Effector CD4-positive, alpha-beta T cell (primary cell): Measurements from ENCODE around the gene RUNX3.
"Not testable (repeated sequence)": the region's sequence is repeated elsewhere in the genome, so short reads cannot be mapped to it uniquely, and the experiment has no call there.

Source experiments
- DNase-seq: peaks from one replicate; pipeline ENCODE4 v3.0.0-alpha.2; 2020

The RUNX3 gene

DNA sequence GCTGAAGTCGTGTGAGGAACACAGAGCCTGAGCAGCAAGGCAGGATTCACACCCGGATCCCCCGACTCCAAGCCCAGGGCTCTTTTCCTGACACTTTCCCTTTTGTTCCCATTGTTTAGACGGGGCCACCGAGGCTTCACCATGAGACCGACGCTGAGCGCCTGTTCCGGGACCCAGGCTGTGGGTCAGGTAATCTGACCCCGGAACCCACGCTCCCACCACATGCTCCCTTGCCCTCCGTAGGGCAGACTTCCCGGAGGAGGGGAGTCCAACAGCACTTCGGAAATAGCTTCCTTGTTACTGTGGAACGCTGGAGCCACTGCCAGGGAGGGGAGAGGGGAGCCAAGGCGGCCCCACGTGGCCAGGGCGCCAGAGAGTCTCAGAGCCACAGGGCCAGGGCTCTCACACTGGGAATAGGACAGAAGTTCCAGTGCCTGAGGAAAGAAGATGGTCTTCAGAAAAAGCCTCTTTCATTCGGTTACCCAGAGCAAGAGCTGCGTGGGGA, 18.4 kb downstream of the RUNX3 start:
- DNase-seq, result no peak

DNA sequence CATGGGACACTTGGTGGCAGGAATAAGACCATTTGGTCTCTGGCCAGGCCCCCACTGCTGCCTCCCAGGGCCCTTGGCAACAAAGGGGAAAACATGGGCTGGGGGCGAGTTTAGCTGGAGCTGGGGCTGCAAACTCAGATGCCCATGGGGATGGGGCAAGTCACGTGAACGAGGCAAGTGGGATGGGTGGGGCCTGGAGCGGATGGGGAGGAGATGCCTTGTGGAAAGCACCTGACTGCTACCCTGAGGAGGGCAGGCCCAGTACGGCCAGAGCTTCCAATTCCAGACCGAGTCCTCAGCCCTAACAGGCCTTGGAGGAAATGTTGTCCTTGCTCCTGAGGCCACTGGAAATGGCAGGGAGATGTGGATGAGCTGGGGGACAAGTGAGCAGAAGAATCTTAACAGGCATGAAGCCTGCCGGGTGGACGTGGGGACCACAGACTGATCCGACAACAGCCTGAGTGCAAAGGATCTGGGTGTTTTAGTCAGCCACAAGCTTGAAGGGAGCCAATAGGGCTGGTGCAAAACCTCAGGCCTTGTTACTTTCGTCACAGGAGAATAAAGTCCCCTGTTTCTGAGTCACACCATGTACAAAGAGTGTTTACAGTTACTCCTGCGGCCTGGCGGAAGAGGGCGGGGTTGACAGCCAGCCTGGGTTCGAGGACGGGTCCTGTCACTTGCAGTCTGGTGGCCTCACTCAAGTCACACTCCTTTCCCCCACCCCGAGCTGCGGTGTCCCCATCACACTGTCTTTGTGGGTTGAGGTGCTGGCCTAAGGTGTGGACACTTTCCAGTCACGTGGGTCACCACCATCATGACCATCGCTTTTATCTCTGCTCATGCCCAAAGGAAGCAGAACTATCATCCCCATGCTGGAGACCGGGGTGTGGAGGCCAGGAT, 19.1 kb downstream of the RUNX3 start:
- peak; percentile 72 for DNase-seq

DNA sequence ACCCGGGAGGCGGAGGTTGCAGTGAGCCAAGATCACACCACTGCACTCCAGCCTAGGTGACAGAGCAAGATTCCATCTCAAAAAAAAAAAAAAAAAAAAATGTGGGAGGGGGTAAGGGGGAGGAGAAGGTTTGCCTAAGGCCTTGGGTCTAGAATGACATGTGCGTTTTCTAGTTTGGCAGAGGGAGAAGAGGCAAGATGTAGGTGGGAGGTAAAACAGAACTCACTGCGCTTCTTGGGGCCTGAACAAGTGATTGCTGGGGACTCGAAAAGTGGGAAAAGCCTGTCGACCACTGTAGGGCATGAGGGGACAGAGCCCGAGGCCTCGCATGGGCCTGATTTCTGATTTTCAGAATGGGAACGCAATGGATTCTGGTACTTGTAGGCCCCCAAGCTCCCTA, 19.9 kb downstream of the RUNX3 start:
- DNase-seq, result no peak

DNA sequence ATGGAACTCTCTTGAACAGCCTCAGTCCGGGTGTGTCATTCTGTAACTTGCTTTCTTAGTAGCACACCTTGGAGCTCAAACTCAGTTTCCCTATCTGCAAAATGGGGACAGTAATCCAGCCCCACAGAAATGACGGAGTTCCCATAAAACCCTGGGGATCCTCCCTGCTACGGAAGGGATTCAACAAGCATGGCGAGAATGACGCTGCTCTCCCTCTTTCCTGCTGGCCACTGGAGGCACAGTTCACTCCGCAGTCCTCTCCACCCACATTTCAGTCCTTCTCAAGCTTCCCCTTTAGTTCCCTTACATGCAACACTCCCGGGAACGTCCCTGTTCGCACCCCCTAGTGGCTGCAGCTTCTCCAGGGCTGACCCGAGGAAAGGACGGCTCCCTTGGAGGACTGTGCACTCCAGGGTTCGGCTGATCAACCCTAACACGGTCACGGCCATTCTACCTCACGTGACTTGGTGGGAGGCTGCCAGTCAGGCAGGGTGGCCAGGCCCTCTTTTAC, 20.6 kb downstream of the RUNX3 start:
- DNase-seq, result no peak

DNA sequence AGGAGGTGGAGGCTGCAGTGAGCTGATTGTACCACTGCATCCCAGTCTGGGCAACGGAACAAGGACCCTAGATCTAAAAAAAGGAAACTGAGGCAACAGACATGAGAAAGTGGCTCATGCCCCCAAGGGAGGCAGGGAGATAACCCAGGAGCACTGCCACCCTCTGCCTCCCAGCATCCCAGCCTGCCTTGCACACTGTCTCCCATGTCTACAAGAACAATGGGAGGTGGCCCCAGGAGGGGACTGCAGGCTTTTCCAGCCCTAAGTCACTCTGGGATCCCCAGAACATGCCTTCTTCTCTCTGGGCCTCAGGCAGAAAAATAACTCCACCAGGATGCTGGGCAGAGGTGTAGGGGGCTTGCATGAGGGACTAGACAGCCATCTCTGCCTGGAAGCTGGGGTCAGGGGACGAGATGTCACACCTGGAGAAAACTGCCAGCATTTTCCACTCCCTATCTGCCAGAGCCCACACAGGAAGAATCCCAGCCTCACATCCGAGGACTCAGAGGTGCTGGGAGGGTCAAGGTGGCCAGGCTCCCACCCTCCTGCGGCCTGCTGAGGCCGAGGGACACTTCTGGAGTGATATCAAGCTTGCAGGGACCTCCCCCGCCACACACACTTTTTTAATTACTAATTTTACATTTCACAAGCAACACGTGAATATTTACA, 21.4 kb downstream of the RUNX3 start:
- DNase-seq, result no peak

DNA sequence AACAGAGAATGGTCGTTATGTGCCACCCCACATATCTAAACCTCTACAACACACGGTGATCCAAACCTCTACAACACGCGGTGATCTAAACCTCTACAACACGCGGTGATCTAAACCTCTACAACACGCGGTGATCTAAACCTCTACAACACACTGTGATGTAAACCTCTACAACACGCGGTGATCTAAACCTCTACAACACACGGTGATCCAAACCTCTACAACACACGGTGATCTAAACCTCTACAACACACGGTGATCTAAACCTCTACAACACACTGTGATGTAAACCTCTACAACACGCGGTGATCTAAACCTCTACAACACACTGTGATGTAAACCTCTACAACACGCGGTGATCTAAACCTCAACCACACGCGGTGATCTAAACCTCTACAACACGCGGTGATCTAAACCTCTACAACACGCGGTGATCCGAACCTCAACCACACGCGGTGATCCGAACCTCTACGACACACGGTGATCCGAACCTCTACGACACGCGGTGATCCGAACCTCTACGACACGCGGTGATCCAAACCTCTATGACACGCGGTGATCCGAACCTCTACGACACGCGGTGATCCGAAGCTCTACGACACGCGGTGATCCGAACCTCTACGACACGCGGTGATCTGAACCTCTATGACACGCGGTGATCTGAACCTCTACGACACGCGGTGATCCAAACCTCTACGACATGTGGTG, 22.3 kb downstream of the RUNX3 start:
- not testable (repeated sequence) for DNase-seq

DNA sequence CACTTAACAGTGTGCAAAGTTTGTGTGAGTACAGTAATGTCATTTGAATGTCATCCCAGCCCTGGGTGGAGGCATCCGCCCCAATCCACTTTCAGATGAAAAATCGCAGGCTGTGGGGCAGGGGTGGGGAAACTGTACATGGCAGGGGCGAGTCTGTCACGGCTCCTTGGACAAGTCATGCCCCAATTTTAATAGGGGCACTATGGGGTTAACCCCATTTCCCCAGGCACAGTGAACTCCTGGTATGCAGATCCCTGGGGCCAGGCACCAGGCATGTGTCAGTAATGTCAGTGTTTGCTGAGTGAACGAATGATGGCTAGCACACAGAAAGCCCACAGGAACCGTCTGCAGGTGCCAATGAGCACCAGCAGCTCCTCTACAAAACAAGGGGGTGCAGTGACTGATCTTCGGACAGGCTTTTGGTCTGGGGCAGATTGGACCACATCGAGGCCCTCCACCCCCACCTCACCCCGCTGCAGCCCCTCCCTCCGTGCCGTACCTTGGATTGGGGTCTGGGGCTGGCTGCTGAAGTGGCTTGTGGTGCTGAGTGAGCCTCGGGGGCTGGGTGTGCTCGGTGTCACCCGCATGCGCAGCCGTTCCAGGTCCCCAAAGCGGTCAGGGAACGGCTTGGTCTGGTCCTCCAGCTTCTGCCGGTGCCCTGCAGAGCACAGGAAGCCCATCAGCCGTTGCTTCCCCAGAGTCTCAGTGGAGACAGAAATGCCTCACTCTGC, 23.2 kb downstream of the RUNX3 start:
- DNase-seq, result no peak

DNA sequence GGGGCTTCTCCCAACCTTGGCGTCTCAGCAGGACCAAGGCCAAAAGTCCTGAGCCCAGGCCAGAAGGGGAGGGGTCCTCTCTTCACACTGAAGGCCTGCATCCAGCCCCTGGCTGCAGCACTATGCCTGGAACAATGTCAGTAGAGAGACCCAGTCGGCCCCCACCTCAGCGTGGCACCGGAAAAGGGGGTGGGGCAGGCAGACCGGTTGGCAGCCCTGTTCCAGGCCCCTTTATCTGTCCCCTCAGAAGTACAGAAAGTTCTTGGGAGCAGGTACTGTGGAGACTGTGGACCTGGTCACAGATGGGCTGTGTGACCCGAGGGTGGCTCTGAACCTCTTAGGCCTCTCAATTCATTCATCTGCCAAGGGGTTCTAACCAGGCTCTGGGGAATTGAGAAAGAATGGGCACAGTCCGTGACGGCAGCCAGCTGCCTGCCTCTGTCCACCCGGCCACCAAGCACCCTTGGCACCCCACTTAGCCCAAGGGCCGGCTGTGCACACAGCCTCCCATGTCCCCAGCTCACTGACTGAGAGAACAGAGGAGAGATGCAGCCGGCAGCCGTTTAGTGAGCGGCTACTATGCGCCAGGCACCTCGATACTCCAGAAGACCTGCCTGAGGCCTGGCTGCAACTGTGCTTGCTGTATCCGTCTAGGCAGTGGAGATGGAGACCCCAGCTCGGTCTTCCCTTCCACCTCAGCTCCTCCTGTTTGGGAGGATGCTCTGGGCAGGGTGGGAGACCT, 23.9 kb downstream of the RUNX3 start:
- DNase-seq, result no peak

DNA sequence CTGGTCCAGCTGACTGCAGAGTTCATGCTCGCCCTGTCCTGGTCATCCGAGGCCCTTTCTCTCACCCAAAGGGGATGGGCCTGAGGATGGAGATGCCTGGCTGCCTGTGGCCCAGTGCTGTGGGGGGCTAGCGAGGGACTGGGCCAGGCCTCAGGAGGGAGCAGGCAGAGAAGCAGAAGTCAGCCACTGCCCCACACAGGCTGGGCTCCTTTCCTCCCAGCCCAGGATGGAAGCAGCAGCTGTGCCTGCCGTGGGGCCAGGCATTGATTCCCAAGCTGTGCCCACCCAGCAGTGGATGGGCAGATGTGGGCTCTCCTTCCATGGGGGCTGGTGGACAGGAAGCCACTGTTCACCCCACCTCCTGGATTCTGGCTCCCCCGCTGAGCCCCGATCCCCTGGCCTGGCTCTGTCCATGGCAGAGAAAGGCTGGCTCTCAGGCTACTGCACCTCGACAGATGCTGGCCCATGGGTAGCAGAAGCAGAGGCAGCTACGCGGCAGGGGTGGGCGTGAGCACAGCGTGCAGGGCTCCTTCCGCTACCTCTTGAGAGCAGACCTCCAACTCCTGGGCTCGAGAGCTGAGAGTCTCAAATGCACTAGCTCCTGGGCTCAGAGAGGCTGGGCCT, 24.6 kb downstream of the RUNX3 start:
- DNase-seq, result no peak

DNA sequence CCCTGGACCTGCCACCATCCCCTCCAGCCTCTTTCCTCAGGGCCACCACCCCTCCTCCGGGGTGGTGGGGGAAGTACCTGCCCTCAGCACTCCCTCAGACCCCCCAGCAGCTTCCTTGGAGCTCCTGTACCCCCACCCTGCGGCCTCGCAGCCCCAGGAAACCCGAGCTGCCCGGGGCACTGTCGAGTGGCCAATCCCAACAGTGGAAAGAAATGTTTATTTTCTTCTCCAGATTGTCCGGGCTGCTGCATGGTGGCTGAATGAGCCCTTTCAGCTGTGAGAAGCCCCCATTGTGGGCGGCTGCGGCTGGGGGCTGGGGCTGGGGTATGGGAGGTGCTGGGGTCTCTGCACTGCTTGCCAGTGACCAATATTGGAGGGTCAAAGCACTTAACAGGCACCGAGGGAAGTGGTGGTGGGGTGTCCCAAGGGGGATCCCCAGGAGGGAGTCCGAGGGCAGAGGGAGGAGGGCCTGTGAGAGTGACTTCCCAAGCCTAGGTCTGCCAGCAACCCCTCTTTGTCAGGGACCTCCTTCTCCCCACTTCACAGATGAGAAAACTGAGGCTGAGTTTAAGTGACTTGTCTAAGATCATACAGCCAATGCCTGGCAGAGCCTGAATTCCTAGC, 25.2 kb downstream of the RUNX3 start:
- DNase-seq, result no peak

DNA sequence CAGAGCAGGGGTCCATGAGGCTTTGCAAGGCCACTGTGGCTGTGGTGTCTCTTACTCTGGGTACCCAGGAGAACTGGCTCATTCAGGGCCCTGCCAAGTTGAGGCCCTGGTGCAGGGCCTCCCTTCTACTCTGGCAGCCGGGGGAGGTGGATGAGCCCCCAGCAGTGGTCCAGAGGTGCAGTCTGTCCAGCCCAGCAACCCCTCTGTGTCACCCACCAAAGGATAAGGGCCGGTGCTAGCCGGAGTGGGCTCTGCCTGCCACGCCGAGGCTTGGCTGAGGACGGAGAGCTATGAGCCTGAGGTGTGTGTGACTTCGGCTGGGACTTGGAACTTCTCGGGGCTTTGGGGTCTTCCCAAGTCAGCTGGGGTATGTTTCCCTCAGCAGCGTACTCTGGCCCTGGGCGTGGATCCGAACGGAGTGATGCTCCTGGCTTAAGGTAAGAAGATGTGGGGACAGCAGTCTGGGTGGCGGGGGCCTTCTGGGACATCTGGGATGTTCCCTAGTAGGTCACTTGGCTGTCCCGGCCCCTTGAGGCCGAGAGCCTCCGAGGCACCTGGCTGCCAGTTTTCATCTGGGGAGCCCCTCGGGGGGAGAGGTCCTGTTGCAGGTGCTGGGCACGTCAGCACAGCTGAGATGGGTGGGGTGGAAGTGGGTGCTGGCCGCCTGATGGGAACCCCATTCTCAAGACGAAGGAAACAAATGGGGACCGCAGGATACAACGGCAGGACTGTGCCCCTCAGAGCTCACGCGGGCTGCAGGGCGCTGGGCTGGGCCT, 25.9 kb downstream of the RUNX3 start:
- DNase-seq, result no peak

DNA sequence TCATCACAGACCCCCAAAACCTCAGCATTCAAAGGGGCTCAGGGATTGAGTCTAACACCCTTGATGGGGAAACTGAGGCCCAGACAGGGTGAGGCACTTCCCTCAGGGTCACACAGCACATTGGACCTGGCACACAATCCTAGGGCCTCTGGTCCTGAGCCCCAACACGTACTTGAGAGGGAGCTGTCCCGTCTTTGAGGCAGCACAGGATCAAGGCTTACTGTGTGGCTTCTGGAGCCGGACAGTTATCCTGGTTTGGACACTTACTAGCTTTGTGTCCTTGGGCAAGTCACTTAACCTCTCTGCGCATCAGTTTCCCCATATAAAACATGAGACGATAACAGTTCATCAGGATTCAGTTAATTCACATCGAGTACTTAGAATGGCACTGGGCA, 26.5 kb downstream of the RUNX3 start:
- no peak for DNase-seq

DNA sequence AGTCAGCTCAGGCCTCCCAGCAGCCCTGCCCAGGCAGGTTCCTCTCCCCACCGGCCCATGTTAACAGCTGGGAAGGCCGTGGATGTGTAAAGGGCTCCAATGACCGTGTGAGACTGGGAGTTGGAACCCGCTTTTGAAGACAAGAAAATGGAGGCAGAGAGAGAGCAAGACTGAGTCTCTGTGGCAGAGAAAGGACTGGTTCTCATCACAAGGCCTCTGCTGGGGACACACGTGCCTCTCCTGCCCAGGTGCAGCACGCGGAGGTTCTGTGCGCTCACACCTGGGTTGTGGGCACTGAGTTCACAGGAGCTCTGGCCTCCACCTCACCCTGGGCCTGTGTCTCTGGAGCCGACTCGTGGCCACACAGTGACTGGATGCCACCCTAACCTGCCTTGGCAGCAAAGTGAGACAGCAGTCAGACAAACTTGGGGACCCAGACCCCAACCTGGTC, 27.0 kb downstream of the RUNX3 start:
- no peak for DNase-seq

DNA sequence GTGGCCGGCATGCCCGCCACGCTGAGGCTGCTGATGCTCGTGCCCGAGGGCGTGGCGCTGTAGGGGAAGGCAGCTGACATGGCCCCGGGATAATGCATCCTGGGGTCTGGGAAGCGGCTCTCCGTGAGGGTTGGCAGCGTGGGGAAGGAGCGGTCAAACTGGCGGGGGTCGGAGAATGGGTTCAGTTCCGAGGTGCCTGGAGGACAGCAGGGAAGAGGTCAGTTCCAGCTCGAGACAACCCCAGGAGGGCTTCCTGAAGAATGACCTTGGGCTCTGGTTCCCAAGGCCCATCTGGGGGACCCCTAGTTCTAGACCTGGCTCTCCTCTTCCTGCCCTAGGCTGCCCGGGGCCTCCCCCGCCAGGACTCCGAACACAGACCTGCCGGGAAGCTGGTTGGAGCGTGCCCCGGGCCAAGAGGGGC, 27.6 kb downstream of the RUNX3 start:
- no peak for DNase-seq

DNA sequence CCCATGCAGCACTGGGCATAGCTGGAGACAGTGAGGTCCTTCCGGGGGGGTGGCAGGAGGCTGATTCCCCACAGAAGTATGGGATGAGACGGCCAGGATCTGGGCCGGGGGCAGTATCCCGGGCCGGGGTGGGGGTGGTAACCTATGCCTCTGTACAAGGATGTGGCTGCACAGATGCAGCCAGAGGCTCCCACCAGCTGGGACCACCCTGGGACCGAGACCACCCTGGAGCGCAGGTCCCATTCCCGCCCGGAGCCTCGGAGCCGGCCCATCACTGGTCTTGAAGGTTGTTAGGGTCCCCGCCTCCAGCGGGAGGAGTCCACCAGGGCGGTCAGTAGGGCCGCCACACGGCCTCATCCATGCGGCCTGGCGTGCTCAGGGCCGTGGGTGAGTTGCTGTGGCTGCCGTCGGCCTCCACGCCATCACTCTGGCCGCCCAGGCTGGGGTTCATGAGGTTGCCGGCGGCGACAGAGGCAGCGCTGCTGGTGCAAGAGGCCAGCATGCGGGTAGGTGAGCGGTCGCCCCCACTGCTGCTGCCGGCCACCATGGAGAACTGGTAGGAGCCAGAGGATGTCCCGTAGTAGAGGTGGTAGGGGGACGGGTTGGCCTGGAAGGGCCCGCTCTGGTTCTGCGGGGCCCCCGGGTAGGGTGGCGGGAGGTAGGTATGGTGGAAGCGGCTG, 28.1 kb downstream of the RUNX3 start:
- DNase-seq, result no peak

DNA sequence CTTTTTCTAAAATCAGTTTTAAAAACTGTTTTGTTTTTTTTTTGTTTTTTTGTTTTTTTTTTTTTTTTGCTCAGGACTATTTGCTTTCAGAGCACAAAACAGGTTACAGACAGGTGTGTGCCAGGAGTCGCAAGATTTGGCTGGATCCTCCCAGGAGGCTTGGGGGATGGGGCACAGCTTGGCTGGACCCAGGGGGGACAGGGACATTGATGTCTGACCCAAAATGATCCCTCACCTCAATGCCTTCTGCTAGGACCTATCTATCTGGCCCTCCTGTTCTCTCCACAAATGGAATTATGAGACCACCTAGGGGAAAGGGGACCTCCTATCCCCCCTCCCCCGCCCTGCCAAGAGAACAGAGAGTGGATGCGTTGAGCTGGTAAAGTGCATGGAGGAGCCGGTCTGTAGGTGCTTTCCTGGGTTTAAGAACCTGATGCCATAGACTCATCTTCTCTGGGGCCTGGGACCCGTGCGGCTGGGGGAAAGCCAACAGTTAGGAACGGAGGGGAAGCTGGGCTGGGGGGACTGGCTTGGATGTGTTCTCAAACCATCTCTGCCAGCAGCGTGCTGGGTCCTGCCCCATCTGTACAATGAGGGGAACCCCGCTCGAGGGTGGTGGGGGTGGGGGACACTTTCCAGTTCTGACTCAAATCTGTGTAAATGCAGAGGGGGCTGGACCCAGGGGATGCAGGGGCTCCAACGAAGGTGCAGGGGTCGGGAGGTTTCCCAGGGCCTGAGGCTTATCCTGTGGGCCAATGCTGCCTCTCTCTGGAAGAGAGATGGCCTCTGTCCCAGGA, 28.9 kb downstream of the RUNX3 start:
- no peak for DNase-seq

DNA sequence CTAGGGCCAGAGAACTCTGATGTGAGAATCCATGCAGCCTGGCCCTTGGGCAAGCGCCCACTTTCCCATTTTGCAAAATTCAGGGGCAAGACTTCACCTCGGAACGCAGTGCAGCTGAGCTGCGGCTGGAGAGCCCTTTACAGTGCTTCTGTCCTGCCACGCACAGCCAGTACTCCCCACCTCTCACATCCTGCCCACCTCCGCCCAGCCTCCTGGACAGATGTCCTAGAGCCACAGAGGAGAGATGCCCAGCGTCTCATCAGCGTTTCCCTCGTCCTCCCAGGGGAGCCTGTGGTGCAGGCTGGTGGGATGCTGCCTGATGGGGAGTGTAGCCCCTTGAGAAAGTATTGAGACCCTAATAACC, 29.6 kb downstream of the RUNX3 start:
- DNase-seq, result no peak
